Aorta (tissue), 5 donors: Measurements from ENCODE around the gene TRABD. TPM values are rescaled to one million over a fixed set of nuclear protein-coding genes. Genes with fewer than 3 reads are reported as not detected.

ENCODE experiments used
- ATAC-seq: fragments of 200-7000 bp; cut with Tn5 transposase; one replicate; pipeline ENCODE4 v1.9.1; 2022; ENCODE audit warnings: moderate library complexity; ENCODE audit not compliant: low FRiP score
- DNase-seq, 2 donors: peaks; one replicate each; pipeline ENCODE4 v3.0.0-alpha.2; 2020
- H3K27ac ChIP-seq, 2 donors: one replicate each; pipeline ENCODE4 v1.5.1; 2013; ENCODE audit warnings: low read length in 2 of 2, mild to moderate bottlenecking in 2 of 2, moderate library complexity in 2 of 2, control low read depth in 1 of 2, inconsistent platforms in 1 of 2, low read depth in 1 of 2
- H3K27me3 ChIP-seq, 2 donors: one replicate each; pipeline ENCODE4 v1.6.1; 2013; ENCODE audit warnings: control low read depth in 1 of 2, low read length in 1 of 2, mild to moderate bottlenecking in 1 of 2, moderate library complexity in 1 of 2; ENCODE audit not compliant: insufficient read depth in 2 of 2, control insufficient read depth in 1 of 2
- H3K36me3 ChIP-seq, 2 donors: one replicate each; pipeline ENCODE4 v1.6.1; 2013; ENCODE audit warnings: control low read depth in 1 of 2, low read length in 1 of 2, mild to moderate bottlenecking in 1 of 2; ENCODE audit not compliant: insufficient read depth in 2 of 2, control insufficient read depth in 1 of 2
- H3K4me1 ChIP-seq, 2 donors: one replicate each; pipeline ENCODE4 v1.6.1; 2013; ENCODE audit warnings: low read length in 2 of 2, control low read depth in 1 of 2, mild to moderate bottlenecking in 1 of 2, moderate library complexity in 1 of 2; ENCODE audit not compliant: insufficient read depth in 2 of 2, control insufficient read depth in 1 of 2
- H3K4me3 ChIP-seq, 2 donors: one replicate each; pipeline ENCODE4 v1.5.1; 2013; ENCODE audit warnings: low read length in 2 of 2, control low read depth in 1 of 2, mild to moderate bottlenecking in 1 of 2
- H3K9me3 ChIP-seq: one replicate; pipeline ENCODE4 v1.6.1; 2013; ENCODE audit warnings: mild to moderate bottlenecking, low read length; ENCODE audit not compliant: control insufficient read depth
- WGBS, 2 donors: extraction: QIAGEN DNeasy Blood & Tissue Kit; methylation state at CpG; one replicate each; pipeline ENCODE4 v1.1.7; 2013; 5-methylcytosine and 5-hydroxymethylcytosine counted together
- intact Hi-C, 2 donors: fragments of 100-400 bp; cut with DNase I; formaldehyde crosslinking; loops; one replicate each; pipeline versions ENCODE4 v1.14.2 to v1.15.0; 2022
- polyA plus RNA-seq, 2 donors: library from polyadenylated mRNA; stranded (reverse); fragments of 200-250 nt; gene quantifications; one replicate each; pipeline ENCODE4 v1.2.3, GENCODE V29; 2013
- total RNA-seq, 2 donors: library from RNA; stranded (reverse); fragmentation: NEBNext Ultra II Directional; extraction: Animal tissue kit (Norgen Biotek cat#: 25700); gene quantifications; one replicate each; pipeline ENCODE4 v1.2.1, GENCODE V29; 2021
- donor health status: healthy with polysubstance abuse.
- donor health status: Bipolar disorder and iron deficiency.
- donor health status: DM: no; HTN: no; CAD: no.
- donor health status: DM: no; HTN: no; CAD: no.
- donor health status: DM: yes; HTN: yes; CAD: no.

The TRABD gene
- total and polyA plus RNA-seq, 4 donors, result 13.5 to 53.2 (median 30.2) TPM

GRCh38 chr22:50197856-50198623, 12.3 kb downstream of the TRABD start:
- no peak for DNase-seq
- ATAC-seq, result no peak
- peaks cover 0 to 2% of the 10 kb centered on the region in 2 donors for H3K36me3 ChIP-seq
- no peaks in the 10 kb centered on the region for H3K27me3 ChIP-seq
- WGBS, 2 donors, result 94 to 95% methylated on average over 58 to 61 of the region's 61 CpGs
- no peaks in the 10 kb centered on the region for H3K9me3 ChIP-seq
- no peak overlapping the region for H3K27ac ChIP-seq
- H3K4me3 ChIP-seq, result no peak overlapping the region
- intact Hi-C loops, result no loop called here
- no peaks in the 10 kb centered on the region for H3K4me1 ChIP-seq

- H3K36me3 ChIP-seq, result peaks cover 0 to 2% of the 10 kb centered on the region in 2 donors
- no peaks in the 10 kb centered on the region for H3K4me1 ChIP-seq
- H3K4me3 ChIP-seq, result no peak overlapping the region
- WGBS, 2 donors, result 89 to 90% methylated on average over 16 of the region's 16 CpGs
- no peaks in the 10 kb centered on the region for H3K27me3 ChIP-seq
- no peaks in the 10 kb centered on the region for H3K9me3 ChIP-seq
- intact Hi-C loops, result no loop called here
- DNase-seq (no peak), ATAC-seq (no peak)
- no peak overlapping the region for H3K27ac ChIP-seq
Measured at GRCh38 chr22:50198624-50199017, 12.9 kb downstream of the TRABD start.

- ATAC-seq, result no peak
- DNase-seq, result no peak
- Histone ChIP-seq H3K27ac (no peak overlapping the region), H3K4me1 (no peaks in the 10 kb centered on the region), H3K4me3 (no peak overlapping the region), H3K9me3 (no peaks in the 10 kb centered on the region), H3K27me3 (no peaks in the 10 kb centered on the region), H3K36me3 (peaks cover 0 to 2% of the 10 kb centered on the region in 2 donors)
- intact Hi-C loops, result no loop called here
- 80 to 81% methylated on average over 18 of the region's 18 CpGs for WGBS, 2 donors
Measured at GRCh38 chr22:50199251-50199721, 13.6 kb downstream of the TRABD start.

GRCh38 chr22:50199829-50200460, 14.2 kb downstream of the TRABD start:
- H3K27ac ChIP-seq, result no peak overlapping the region
- peaks cover 0 to 2% of the 10 kb centered on the region in 2 donors for H3K36me3 ChIP-seq
- H3K27me3 ChIP-seq, result no peaks in the 10 kb centered on the region
- WGBS, 2 donors, result 5 to 8% methylated on average over 33 to 34 of the region's 34 CpGs
- DNase-seq (no peak), ATAC-seq (peak; percentile 20)
- H3K4me3 ChIP-seq, result peak overlapping the region; percentile 68 to 72
- no peaks in the 10 kb centered on the region for H3K9me3 ChIP-seq
- intact Hi-C loops, result loop anchor here in 1 of 2 donors (10.0 kb wide), 2 partner anchors 235 to 275 kb away; partner anchors contain the start of gene PIM3
- H3K4me1 ChIP-seq, result no peaks in the 10 kb centered on the region

GRCh38 chr22:50200461-50201190, 14.9 kb downstream of the TRABD start, which contains the start of gene SELENOO:
Gene SELENOO (plus strand): TSS chr22:50201011. CDS start chr22:50201037, 26 bp downstream.
- H3K4me1 ChIP-seq, result no peaks in the 10 kb centered on the region
- H3K27me3 ChIP-seq, result no peaks in the 10 kb centered on the region
- peak within 1 kb of the TSS in 1 of 2 donors; percentile 35 for H3K27ac ChIP-seq
- H3K9me3 ChIP-seq, result no peaks in the 10 kb centered on the region
- H3K36me3 ChIP-seq, result peaks cover 0 to 2% of the 10 kb centered on the region in 2 donors
- DNase-seq (peak; percentile 95 to 98), ATAC-seq (peak; percentile 94)
- WGBS, 2 donors, result 0 to 1% methylated on average over 60 to 105 of the region's 105 CpGs
- H3K4me3 ChIP-seq, result peak within 1 kb of the TSS; percentile 72 to 92
- intact Hi-C loops, result loop anchor here in 1 of 2 donors (10.0 kb wide), 2 partner anchors 236 to 276 kb away; partner anchors contain the start of gene PIM3

GRCh38 chr22:50201191-50202129, 15.7 kb downstream of the TRABD start:
- no peaks in the 10 kb centered on the region for H3K4me1 ChIP-seq
- ATAC-seq (no peak), DNase-seq (no peak)
- no peak overlapping the region for H3K27ac ChIP-seq
- no peaks in the 10 kb centered on the region for H3K9me3 ChIP-seq
- H3K36me3 ChIP-seq, result peaks cover 0 to 2% of the 10 kb centered on the region in 2 donors
- peak overlapping the region; percentile 72 to 92 for H3K4me3 ChIP-seq
- 2 to 4% methylated on average over 101 to 115 of the region's 115 CpGs for WGBS, 2 donors
- intact Hi-C loops, result loop anchor here in 1 of 2 donors (10.0 kb wide), 2 partner anchors 237 to 277 kb away; partner anchors contain the start of gene PIM3
- H3K27me3 ChIP-seq, result no peaks in the 10 kb centered on the region

- DNase-seq (no peak), ATAC-seq (no peak)
- peak overlapping the region in 1 of 2 donors; percentile 72 for H3K4me3 ChIP-seq
- peaks cover 0 to 2% of the 10 kb centered on the region in 2 donors for H3K36me3 ChIP-seq
- 73 to 86% methylated on average over 13 of the region's 13 CpGs for WGBS, 2 donors
- no peaks in the 10 kb centered on the region for H3K9me3 ChIP-seq
- intact Hi-C loops, result loop anchor here in 1 of 2 donors (10.0 kb wide), 2 partner anchors 237 to 277 kb away; partner anchors contain the start of gene PIM3
- H3K4me1 ChIP-seq, result no peaks in the 10 kb centered on the region
- H3K27ac ChIP-seq, result no peak overlapping the region
- H3K27me3 ChIP-seq, result no peaks in the 10 kb centered on the region
Measured at GRCh38 chr22:50202130-50202666, 16.5 kb downstream of the TRABD start.
